HEK293T (cell line): ENCODE data around the gene NPAS3.

Experiments used
- BHLHE40 ChIP-seq: fragments of 450-650 bp; IDR thresholded peaks from 2 replicates; pipeline ENCODE4 v1.6.1; 2016; ENCODE audit warnings: mild to moderate bottlenecking, moderate library complexity, borderline replicate concordance
- CTBP1 ChIP-seq: fragments of 450-650 bp; IDR thresholded peaks from 2 replicates; pipeline ENCODE4 v1.6.1; 2016; ENCODE audit warnings: borderline replicate concordance
- FOXA1 ChIP-seq: fragments of 450-650 bp; IDR thresholded peaks from 2 replicates; pipeline ENCODE4 v1.6.1; 2016; ENCODE audit warnings: mild to moderate bottlenecking
- FOXK2 ChIP-seq: fragments of 450-650 bp; IDR thresholded peaks from 2 replicates; pipeline ENCODE4 v1.6.1; 2016; ENCODE audit warnings: mild to moderate bottlenecking
- FOXM1 ChIP-seq: fragments of 450-650 bp; IDR thresholded peaks from 2 replicates; pipeline ENCODE4 v1.6.1; 2017; ENCODE audit warnings: mild to moderate bottlenecking, borderline replicate concordance
- L3MBTL2 ChIP-seq: fragments of 450-650 bp; conservative IDR thresholded peaks from 2 replicates; pipeline ENCODE4 v1.6.1; 2016; ENCODE audit warnings: mild to moderate bottlenecking
- NFRKB ChIP-seq: fragments of 450-650 bp; IDR thresholded peaks from 2 replicates; pipeline ENCODE4 v1.6.1; 2016; ENCODE audit warnings: mild to moderate bottlenecking, moderate library complexity
- SP1 ChIP-seq: fragments of 450-650 bp; IDR thresholded peaks from 2 replicates; pipeline ENCODE4 v1.6.1; 2017
- SUZ12 ChIP-seq: fragments of 450-650 bp; IDR thresholded peaks from 2 replicates; pipeline ENCODE4 v1.6.1; 2016; ENCODE audit warnings: mild to moderate bottlenecking
- TARDBP ChIP-seq: fragments of 450-650 bp; IDR thresholded peaks from 2 replicates; pipeline ENCODE4 v1.6.1; 2016
- ZNF384 ChIP-seq: fragments of 450-650 bp; IDR thresholded peaks from 2 replicates; pipeline ENCODE4 v1.6.1; 2016
- TF ChIP-seq, protein P1 (sequence below): fragments of 450-650 bp; IDR thresholded peaks from 2 replicates; pipeline ENCODE4 v1.6.1; 2016

DNA sequence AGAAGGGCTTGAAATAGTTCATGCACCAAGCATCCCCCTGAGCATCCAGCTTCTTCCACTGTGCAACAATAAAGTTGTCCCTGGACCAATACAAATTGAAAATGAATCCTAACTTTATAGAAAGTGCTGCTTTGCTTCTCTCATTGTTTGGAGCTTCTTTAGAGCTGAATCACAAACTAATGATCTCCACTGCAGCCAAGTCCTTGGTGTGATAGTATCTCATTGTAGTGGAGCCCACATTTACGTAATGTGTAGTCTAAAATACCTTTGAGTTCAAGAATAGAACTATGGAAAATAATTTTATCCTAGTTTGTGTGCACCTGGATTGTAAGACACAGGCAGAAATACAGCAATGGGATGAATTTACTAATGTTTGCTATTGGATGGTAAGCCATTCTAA, 692.3 kb downstream of the NPAS3 start:
- TF ChIP-seq FOXK2: no peak
- no peak for TF ChIP-seq NFRKB
- TF ChIP-seq, protein P1, sequence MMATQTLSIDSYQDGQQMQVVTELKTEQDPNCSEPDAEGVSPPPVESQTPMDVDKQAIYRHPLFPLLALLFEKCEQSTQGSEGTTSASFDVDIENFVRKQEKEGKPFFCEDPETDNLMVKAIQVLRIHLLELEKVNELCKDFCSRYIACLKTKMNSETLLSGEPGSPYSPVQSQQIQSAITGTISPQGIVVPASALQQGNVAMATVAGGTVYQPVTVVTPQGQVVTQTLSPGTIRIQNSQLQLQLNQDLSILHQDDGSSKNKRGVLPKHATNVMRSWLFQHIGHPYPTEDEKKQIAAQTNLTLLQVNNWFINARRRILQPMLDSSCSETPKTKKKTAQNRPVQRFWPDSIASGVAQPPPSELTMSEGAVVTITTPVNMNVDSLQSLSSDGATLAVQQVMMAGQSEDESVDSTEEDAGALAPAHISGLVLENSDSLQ: no peak
- TF ChIP-seq TARDBP: no peak
- TF ChIP-seq L3MBTL2: no peak
- no peak for TF ChIP-seq SP1
- no peak for TF ChIP-seq FOXM1
- no peak for TF ChIP-seq ZNF384
- TF ChIP-seq SUZ12: no peak
- no peak for TF ChIP-seq BHLHE40
- no peak for TF ChIP-seq FOXA1
- TF ChIP-seq CTBP1: no peak
